HG03521 (cell line): Measurements from ENCODE around the gene NTSR1.

Source experiments
- ATAC-seq: cut with Tn5 transposase; IDR thresholded peaks from one replicate; pipeline ENCODE4 v1.9.1; 2021; ENCODE audit warnings: mild to moderate bottlenecking, moderate library complexity; ENCODE audit not compliant: unreplicated experiment

The NTSR1 gene

GRCh38 chr20:62708591-62709536, at the start of gene NTSR1:
Gene NTSR1 (plus strand): TSS chr20:62708836. CDS start chr20:62709208, 372 bp downstream.
- no peak for ATAC-seq

- no peak for ATAC-seq
Measured at GRCh38 chr20:62659488-62660239, 49.0 kb upstream of the NTSR1 start.

- ATAC-seq = no peak
Measured at GRCh38 chr20:62660240-62660615, 48.4 kb upstream of the NTSR1 start.

GRCh38 chr20:62660768-62661167, 47.9 kb upstream of the NTSR1 start:
- no peak for ATAC-seq

GRCh38 chr20:62661647-62662046, 47.0 kb upstream of the NTSR1 start:
- no peak for ATAC-seq

- no peak for ATAC-seq
Measured at GRCh38 chr20:62662422-62662821, 46.2 kb upstream of the NTSR1 start.

- ATAC-seq = no peak
Measured at GRCh38 chr20:62663145-62664018, 45.3 kb upstream of the NTSR1 start.

GRCh38 chr20:62664019-62664971, 44.3 kb upstream of the NTSR1 start:
- no peak for ATAC-seq

GRCh38 chr20:62665153-62665754, 43.4 kb upstream of the NTSR1 start:
- ATAC-seq = no peak

- no peak for ATAC-seq
Measured at GRCh38 chr20:62665826-62666735, 42.6 kb upstream of the NTSR1 start.

- ATAC-seq = no peak
Measured at GRCh38 chr20:62666736-62667529, 41.7 kb upstream of the NTSR1 start.

GRCh38 chr20:62667530-62668440, 40.9 kb upstream of the NTSR1 start:
- no peak for ATAC-seq

GRCh38 chr20:62668441-62669027, 40.1 kb upstream of the NTSR1 start:
- ATAC-seq = no peak

- no peak for ATAC-seq
Measured at GRCh38 chr20:62669249-62669648, 39.4 kb upstream of the NTSR1 start.

GRCh38 chr20:62670156-62670555, 38.5 kb upstream of the NTSR1 start:
- no peak for ATAC-seq

GRCh38 chr20:62670998-62671397, 37.6 kb upstream of the NTSR1 start:
- no peak for ATAC-seq
